Astrocyte (in vitro differentiated cells and primary cell): ENCODE results near the gene HKDC1. TPM values are rescaled to one million over a fixed set of nuclear protein-coding genes. Genes with fewer than 3 reads are reported as not detected.

ENCODE experiments used
- DNase-seq: peaks from one replicate; pipeline ENCODE4 v3.0.0-alpha.2; 2010; ENCODE audit warnings: low read depth
- FAIRE-seq: peaks from 2 replicates; lab custom pipeline; 2011; peaks lifted over from hg19 to GRCh38; lab: Jason Lieb, UNC
- H2AFZ ChIP-seq: 2 replicates; pipeline ENCODE4 v1.6.0; 2012; ENCODE audit warnings: low read depth, low read length, inconsistent platforms
- H3K27ac ChIP-seq: 2 replicates; pipeline ENCODE4 v1.5.1; 2011; ENCODE audit warnings: low read depth, low read length, inconsistent platforms
- H3K27me3 ChIP-seq: 2 replicates; pipeline ENCODE4 v1.6.0; 2011; ENCODE audit warnings: low read length, inconsistent platforms; ENCODE audit not compliant: insufficient read depth
- H3K36me3 ChIP-seq: 2 replicates; pipeline ENCODE4 v1.5.1; 2011; ENCODE audit warnings: low read length, inconsistent platforms; ENCODE audit not compliant: insufficient read depth
- H3K4me1 ChIP-seq: 2 replicates; pipeline ENCODE4 v1.5.1; 2011; ENCODE audit warnings: low read length, inconsistent platforms; ENCODE audit not compliant: insufficient read depth
- H3K4me2 ChIP-seq: 2 replicates; pipeline ENCODE4 v1.6.0; 2012; ENCODE audit warnings: low read length, inconsistent platforms
- H3K4me3 ChIP-seq: 2 replicates; pipeline ENCODE4 v1.5.1; 2011; ENCODE audit warnings: low read depth, mild to moderate bottlenecking, low read length, inconsistent platforms; ENCODE audit not compliant: insufficient read depth
- H3K79me2 ChIP-seq: 2 replicates; pipeline ENCODE4 v1.6.0; 2012; ENCODE audit warnings: mild to moderate bottlenecking, low read length, inconsistent platforms; ENCODE audit not compliant: insufficient read depth
- H3K9ac ChIP-seq: 2 replicates; pipeline ENCODE4 v1.6.0; 2012; ENCODE audit warnings: mild to moderate bottlenecking, low read length, inconsistent platforms
- H3K9me3 ChIP-seq: 2 replicates; pipeline ENCODE4 v1.5.1; 2012; ENCODE audit warnings: low read depth, mild to moderate bottlenecking, low read length, inconsistent platforms; ENCODE audit not compliant: insufficient read depth
- H4K20me1 ChIP-seq: 2 replicates; pipeline ENCODE4 v1.6.0; 2012; ENCODE audit warnings: low read length, inconsistent platforms; ENCODE audit not compliant: insufficient read depth
- H3K27ac Mint-ChIP-seq: one replicate; pipeline ENCODE4 v1.8.0; 2021; ENCODE audit warnings: mild to moderate bottlenecking, mixed read lengths; ENCODE audit not compliant: unreplicated experiment
- H3K27me3 Mint-ChIP-seq: one replicate; pipeline ENCODE4 v1.8.0; 2021; ENCODE audit warnings: low read depth, mixed read lengths; ENCODE audit not compliant: unreplicated experiment
- H3K36me3 Mint-ChIP-seq: one replicate; pipeline ENCODE4 v1.8.0; 2021; ENCODE audit warnings: low read depth, mixed read lengths; ENCODE audit not compliant: unreplicated experiment
- H3K4me1 Mint-ChIP-seq: one replicate; pipeline ENCODE4 v1.8.0; 2021; ENCODE audit warnings: low read depth, mixed read lengths; ENCODE audit not compliant: unreplicated experiment
- H3K4me3 Mint-ChIP-seq: one replicate; pipeline ENCODE4 v1.8.0; 2021; ENCODE audit warnings: mild to moderate bottlenecking, moderate library complexity, mixed read lengths; ENCODE audit not compliant: unreplicated experiment
- H3K9me3 Mint-ChIP-seq: one replicate; pipeline ENCODE4 v1.8.0; 2021; ENCODE audit warnings: mild to moderate bottlenecking, mixed read lengths; ENCODE audit not compliant: unreplicated experiment
- CTCF ChIP-seq: IDR thresholded peaks from 2 replicates; pipeline ENCODE4 v1.5.1; 2011; ENCODE audit warnings: low read depth, mild to moderate bottlenecking, inconsistent platforms, low read length, moderate library complexity; ENCODE audit not compliant: insufficient read depth
- EZH2 ChIP-seq: IDR thresholded peaks from 2 replicates; pipeline ENCODE4 v1.6.1; 2012; ENCODE audit warnings: mild to moderate bottlenecking, low read length, inconsistent platforms; ENCODE audit not compliant: insufficient read depth
- total RNA-seq: library from RNA; stranded (reverse); gene quantifications from 2 replicates; pipeline ENCODE4 v1.2.1, GENCODE V29; 2021

Gene HKDC1
- total RNA-seq, 1 donor from 2014 or later, result 4.2 TPM

- no peak overlapping the region for H3K9ac ChIP-seq
- FAIRE-seq (no peak), DNase-seq (no peak)
- no peaks in the 10 kb centered on the region for H3K4me1 ChIP-seq
- Mint-ChIP-seq H3K36me3 (peaks cover 13% of the 10 kb centered on the region), H3K9me3 (no peaks in the 10 kb centered on the region), H3K27me3 (no peaks in the 10 kb centered on the region), H3K4me3 (peak overlapping the region; percentile 15), H3K4me1 (peaks cover 19% of the 10 kb centered on the region), H3K27ac (peak overlapping the region; percentile 9)
- H3K36me3 ChIP-seq, result peaks cover 32% of the 10 kb centered on the region
- no peaks in the 10 kb centered on the region for H3K79me2 ChIP-seq
- H4K20me1 ChIP-seq, result no peaks in the 10 kb centered on the region
- no peaks in the 10 kb centered on the region for H3K9me3 ChIP-seq
- no peak overlapping the region for H3K27ac ChIP-seq
- TF ChIP-seq CTCF (no peak), EZH2 (no peak)
- H2AFZ ChIP-seq, result no peak overlapping the region
- H3K4me2 ChIP-seq, result no peak overlapping the region
- no peaks in the 10 kb centered on the region for H3K27me3 ChIP-seq
- H3K4me3 ChIP-seq, result no peak overlapping the region
Observed at GRCh38 chr10:69201045-69201444, 19.1 kb upstream of the HKDC1 start.

GRCh38 chr10:69202332-69202731 lies 17.8 kb upstream of the HKDC1 start:
- no peak overlapping the region for H2AFZ ChIP-seq
- H3K27ac ChIP-seq, result no peak overlapping the region
- H3K4me3 ChIP-seq, result no peak overlapping the region
- no peaks in the 10 kb centered on the region for H3K79me2 ChIP-seq
- no peak overlapping the region for H3K4me2 ChIP-seq
- no peaks in the 10 kb centered on the region for H3K9me3 ChIP-seq
- no peaks in the 10 kb centered on the region for H4K20me1 ChIP-seq
- TF ChIP-seq CTCF, result no peak
- no peak for TF ChIP-seq EZH2
- H3K4me1 ChIP-seq, result no peaks in the 10 kb centered on the region
- no peaks in the 10 kb centered on the region for H3K27me3 ChIP-seq
- FAIRE-seq, result no peak
- DNase-seq, result no peak
- Mint-ChIP-seq H3K4me1 (peaks cover 19% of the 10 kb centered on the region), H3K36me3 (peaks cover 11% of the 10 kb centered on the region), H3K27me3 (no peaks in the 10 kb centered on the region), H3K9me3 (no peaks in the 10 kb centered on the region), H3K27ac (peak overlapping the region; percentile 77), H3K4me3 (no peak overlapping the region)
- H3K9ac ChIP-seq, result no peak overlapping the region
- H3K36me3 ChIP-seq, result peaks cover 25% of the 10 kb centered on the region

GRCh38 chr10:69208761-69209160 lies 11.4 kb upstream of the HKDC1 start:
- Histone ChIP-seq H3K9ac (no peak overlapping the region), H3K4me1 (no peaks in the 10 kb centered on the region), H3K4me2 (no peak overlapping the region), H3K27ac (no peak overlapping the region), H3K79me2 (no peaks in the 10 kb centered on the region), H3K27me3 (no peaks in the 10 kb centered on the region), H3K36me3 (peaks cover 24% of the 10 kb centered on the region), H3K4me3 (no peak overlapping the region), H4K20me1 (peaks cover 4% of the 10 kb centered on the region), H2AFZ (no peak overlapping the region), H3K9me3 (no peaks in the 10 kb centered on the region)
- H3K4me1 Mint-ChIP-seq, result peaks cover 13% of the 10 kb centered on the region
- no peaks in the 10 kb centered on the region for H3K27me3 Mint-ChIP-seq
- no peaks in the 10 kb centered on the region for H3K9me3 Mint-ChIP-seq
- TF ChIP-seq EZH2, result no peak
- no peak for TF ChIP-seq CTCF
- DNase-seq (no peak), FAIRE-seq (no peak)
- no peak overlapping the region for H3K27ac Mint-ChIP-seq
- peaks cover 13% of the 10 kb centered on the region for H3K36me3 Mint-ChIP-seq
- H3K4me3 Mint-ChIP-seq, result no peak overlapping the region
